Measurements from ENCODE around the gene OSBPL5. TPM values are rescaled to one million over a fixed set of nuclear protein-coding genes. Genes with fewer than 3 reads are reported as not detected.

Gene OSBPL5
- total and polyA plus RNA-seq, 12 donors, result 2.7 to 30.6 (median 20.7) TPM

GRCh38 chr11:3044004-3044403 is 121.1 kb downstream of the OSBPL5 start:
- no peaks in the 10 kb centered on the region for H3K27me3 ChIP-seq
- intact Hi-C loops (cut with DNase I), result no loop called here
- TF ChIP-seq, protein P1, sequence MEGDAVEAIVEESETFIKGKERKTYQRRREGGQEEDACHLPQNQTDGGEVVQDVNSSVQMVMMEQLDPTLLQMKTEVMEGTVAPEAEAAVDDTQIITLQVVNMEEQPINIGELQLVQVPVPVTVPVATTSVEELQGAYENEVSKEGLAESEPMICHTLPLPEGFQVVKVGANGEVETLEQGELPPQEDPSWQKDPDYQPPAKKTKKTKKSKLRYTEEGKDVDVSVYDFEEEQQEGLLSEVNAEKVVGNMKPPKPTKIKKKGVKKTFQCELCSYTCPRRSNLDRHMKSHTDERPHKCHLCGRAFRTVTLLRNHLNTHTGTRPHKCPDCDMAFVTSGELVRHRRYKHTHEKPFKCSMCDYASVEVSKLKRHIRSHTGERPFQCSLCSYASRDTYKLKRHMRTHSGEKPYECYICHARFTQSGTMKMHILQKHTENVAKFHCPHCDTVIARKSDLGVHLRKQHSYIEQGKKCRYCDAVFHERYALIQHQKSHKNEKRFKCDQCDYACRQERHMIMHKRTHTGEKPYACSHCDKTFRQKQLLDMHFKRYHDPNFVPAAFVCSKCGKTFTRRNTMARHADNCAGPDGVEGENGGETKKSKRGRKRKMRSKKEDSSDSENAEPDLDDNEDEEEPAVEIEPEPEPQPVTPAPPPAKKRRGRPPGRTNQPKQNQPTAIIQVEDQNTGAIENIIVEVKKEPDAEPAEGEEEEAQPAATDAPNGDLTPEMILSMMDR (IDR thresholded peaks at IDR 0.05), result no peak
- no peak for TF ChIP-seq POLR2A (IDR thresholded peaks at IDR 0.05)
- H3K27ac ChIP-seq, result peak overlapping the region in 4 of 5 donors; percentile 33 to 86 (median 68)
- no peak overlapping the region for H3K4me3 ChIP-seq
- WGBS, 4 donors, result 74 to 92% (median 82%) methylated on average over 1 to 6 of the region's 6 CpGs
- peak in 3 of 7 donors; percentile 52 to 55 (median 53) for DNase-seq
- H3K4me1 ChIP-seq (replicated peaks in 1 of 2), result peaks cover 11 to 25% of the 10 kb centered on the region in 2 donors
- H3K9me3 ChIP-seq (replicated peaks in 1 of 3), result no peaks in the 10 kb centered on the region
- peaks cover 0 to 29% of the 10 kb centered on the region in 2 donors for H3K36me3 ChIP-seq (replicated peaks in 1 of 2)

DNA sequence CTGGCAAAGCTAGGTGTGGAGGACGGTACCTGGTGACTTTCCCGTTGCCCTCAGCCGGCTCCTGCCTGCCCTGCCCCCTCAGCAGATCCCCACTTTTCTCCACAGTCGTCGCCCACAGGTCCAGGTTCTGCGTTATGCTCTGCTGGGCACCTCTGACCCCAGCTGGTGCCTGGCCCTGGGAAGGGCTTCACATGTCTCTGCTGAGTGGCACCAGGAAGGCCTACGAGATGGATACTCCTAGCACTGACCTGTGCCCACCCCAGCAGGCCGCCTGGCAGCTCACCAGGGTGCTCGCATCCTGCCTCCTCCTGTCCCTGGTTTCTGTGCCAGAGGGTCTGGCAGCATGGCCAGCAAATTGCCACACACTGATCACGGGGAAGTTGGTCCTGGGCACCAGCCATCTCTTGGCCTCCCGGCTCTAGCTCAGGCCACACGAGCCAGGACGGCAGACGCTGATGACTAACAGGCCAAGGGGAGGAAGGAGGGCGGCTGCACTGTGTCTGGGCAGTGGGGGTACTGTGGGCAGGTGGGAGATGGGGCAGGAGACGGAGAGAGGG is 121.7 kb downstream of the OSBPL5 start:
- H3K4me1 ChIP-seq (replicated peaks in 1 of 2), result peaks cover 7 to 19% of the 10 kb centered on the region in 2 donors
- DNase-seq, result peak; percentile 78 to 95 (median 93)
- peaks cover 0 to 36% of the 10 kb centered on the region in 2 donors for H3K36me3 ChIP-seq (replicated peaks in 1 of 2)
- no peaks in the 10 kb centered on the region for H3K9me3 ChIP-seq (replicated peaks in 1 of 3)
- H3K27me3 ChIP-seq, result no peaks in the 10 kb centered on the region
- WGBS, 4 donors, result 50 to 57% (median 52%) methylated on average over 6 to 16 of the region's 16 CpGs
- intact Hi-C loops (cut with DNase I), result no loop called here
- H3K27ac ChIP-seq, result peak overlapping the region; percentile 30 to 86 (median 56)
- H3K4me3 ChIP-seq, result no peak overlapping the region
- no peak for TF ChIP-seq POLR2A (IDR thresholded peaks at IDR 0.05)
- TF ChIP-seq, protein P1 (IDR thresholded peaks at IDR 0.05), result no peak

DNA sequence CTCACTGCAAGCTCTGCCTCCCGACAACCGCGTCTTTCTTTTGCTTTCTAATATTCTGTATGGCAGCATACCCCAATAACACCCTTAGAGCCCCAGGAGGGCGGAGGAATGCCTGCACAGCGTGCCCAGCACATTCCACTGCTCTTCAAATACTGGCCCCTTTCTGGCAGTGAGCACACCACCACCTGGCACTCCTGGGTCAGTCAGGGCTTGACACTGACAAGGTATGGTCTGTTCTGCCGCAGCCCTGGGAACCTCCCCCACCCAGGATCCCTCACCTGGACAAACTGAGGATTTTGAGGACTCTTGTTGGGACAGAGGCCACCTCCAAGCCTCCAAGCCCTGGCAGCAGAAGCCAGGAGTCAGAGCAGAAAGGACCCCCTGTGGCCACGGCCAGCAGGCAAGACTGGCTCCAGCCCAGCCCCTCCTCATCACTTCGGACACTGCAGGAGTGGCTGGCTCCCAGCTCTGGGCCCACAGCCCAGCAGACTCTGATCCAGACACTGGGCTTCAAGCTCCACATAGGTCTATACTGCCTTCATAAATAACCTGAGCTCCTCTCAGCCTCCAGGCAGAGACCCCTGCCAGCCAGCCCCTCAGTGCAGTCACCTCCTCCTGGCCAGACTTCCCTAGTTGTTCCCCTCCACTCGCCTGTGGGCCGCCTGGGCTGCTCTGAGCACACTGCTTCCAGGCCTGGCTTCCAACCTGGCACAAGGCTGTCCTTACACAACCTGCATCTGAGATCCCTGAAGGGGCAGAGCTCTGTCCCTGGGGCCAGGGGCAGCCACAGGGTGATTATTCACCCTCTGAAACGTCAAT is 122.4 kb downstream of the OSBPL5 start:
- intact Hi-C loops (cut with DNase I), result no loop called here
- 66 to 78% (median 76%) methylated on average over 8 to 11 of the region's 11 CpGs for WGBS, 4 donors
- TF ChIP-seq, protein P1 (IDR thresholded peaks at IDR 0.05), result no peak
- TF ChIP-seq POLR2A (IDR thresholded peaks at IDR 0.05), result no peak
- no peaks in the 10 kb centered on the region for H3K27me3 ChIP-seq
- H3K36me3 ChIP-seq (replicated peaks in 1 of 2), result peaks cover 0 to 42% of the 10 kb centered on the region in 2 donors
- no peak overlapping the region for H3K4me3 ChIP-seq
- DNase-seq, result peak in 3 of 7 donors; percentile 50 to 67 (median 61)
- H3K9me3 ChIP-seq (replicated peaks in 1 of 3), result no peaks in the 10 kb centered on the region
- peak overlapping the region; percentile 30 to 86 (median 56) for H3K27ac ChIP-seq
- peaks cover 7 to 18% of the 10 kb centered on the region in 2 donors for H3K4me1 ChIP-seq (replicated peaks in 1 of 2)

DNA sequence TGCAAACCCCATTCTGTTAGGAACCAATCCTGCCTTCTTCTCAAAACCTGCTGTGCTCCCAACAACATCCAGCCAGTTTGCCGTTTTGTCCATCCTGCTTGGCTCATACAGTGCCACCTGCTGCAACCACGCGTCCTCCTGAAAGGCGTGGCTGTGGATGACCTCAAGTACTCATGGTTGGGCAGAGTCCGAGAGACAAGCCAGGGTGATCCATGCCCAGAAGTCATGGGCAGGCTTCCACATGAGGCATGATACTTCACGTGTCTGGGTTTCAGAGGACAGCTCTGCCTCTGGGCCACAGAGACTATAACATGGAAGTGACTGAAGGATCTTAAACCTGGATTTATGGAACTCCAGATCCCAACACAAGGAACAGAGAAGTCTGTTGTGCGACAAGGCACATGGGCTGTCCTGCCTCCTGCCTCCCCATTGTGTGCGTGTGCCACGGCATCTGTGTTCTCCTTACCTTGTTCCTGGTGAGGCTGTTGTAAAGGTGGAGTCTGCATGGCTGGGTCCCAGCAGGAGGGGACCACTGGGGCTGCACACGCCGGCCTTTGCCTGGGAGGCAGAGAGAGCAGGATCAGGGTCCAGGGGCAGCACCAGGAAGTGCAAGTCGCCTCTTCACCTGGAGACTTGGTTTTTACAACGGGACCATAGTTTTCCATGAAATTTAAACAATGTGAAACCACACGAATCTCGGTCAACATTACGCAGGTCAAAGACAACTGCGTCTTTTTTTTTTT is 123.2 kb downstream of the OSBPL5 start:
- Histone ChIP-seq H3K27ac (no peak overlapping the region), H3K36me3 (replicated peaks in 1 of 2) (peaks cover 0 to 51% of the 10 kb centered on the region in 2 donors), H3K27me3 (no peaks in the 10 kb centered on the region), H3K4me1 (replicated peaks in 1 of 2) (peaks cover 7 to 18% of the 10 kb centered on the region in 2 donors), H3K9me3 (replicated peaks in 1 of 3) (no peaks in the 10 kb centered on the region), H3K4me3 (no peak overlapping the region)
- WGBS, 4 donors, result 90 to 93% (median 91%) methylated on average over 14 to 17 of the region's 17 CpGs
- intact Hi-C loops (cut with DNase I), result no loop called here
- no peak for TF ChIP-seq POLR2A (IDR thresholded peaks at IDR 0.05)
- TF ChIP-seq, protein P1 (IDR thresholded peaks at IDR 0.05), result no peak
- DNase-seq, result peak in 5 of 7 donors; percentile 47 to 85 (median 57)
